Measurements from ENCODE around the gene RPS2.

RPS2 gene

GRCh38 chr16:1919327-1919998, 45.2 kb downstream of the RPS2 start:
- no peak for DNase-seq (ENCODE audit: low read depth in 2 of 2)

DNA sequence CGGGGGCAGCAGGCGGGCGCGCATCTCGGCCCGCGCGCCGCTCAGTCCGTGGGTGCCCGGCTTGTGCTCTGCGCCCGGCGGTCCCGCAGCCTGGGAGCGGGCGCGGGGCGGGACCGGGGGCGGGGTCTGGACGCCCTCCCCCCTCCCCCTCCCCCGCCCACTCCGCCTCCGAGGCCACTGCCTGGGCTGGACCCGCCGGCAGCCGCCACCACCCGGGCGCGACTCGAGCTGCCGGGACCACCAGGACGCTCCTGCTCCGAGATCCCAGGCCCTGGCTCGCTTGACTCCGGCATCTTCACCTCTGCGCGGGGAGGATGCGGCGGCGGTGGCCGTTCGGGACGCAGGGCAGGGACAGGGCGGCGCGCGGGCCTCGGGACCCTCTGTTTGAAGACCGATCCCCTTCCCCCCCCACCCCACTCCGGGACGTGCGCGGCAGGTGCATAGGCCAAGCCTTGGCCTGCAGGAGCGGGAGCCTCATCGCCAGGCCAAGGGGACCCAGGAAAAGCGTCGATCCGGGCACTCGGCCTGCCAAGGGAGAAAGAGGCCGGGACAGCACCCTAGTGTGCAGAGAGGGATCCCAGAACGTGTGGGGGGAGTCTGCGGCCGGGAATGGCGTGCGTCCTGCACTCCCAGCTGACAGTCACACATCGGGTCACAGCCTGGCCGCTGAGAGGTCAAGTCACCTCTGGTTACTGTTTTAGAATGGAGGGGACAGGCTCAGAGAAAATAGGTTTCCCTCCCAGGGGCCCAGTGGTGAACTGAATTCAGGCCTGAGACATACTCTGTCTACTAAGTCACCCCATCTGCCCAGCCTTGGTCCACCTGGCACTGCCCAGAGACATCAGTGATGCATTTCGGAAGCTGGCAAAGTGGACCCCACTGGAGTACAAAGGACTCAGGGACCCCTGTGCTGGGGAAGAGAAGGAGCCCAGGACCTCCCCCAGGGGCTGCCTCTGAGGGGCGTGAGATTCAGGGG, 46.0 kb downstream of the RPS2 start, which contains the start of gene HS3ST6:
TSS of gene HS3ST6 (minus strand) at position 65 of the 976 bp plus-strand sequence. CDS start 92 bp downstream, outside the sequence.
- DNase-seq (ENCODE audit: low read depth in 2 of 2) = no peak

- DNase-seq (ENCODE audit: low read depth in 2 of 2) = no peak
These were observed 46.8 kb downstream of the RPS2 start for GRCh38 chr16:1917665-1918350.

DNA sequence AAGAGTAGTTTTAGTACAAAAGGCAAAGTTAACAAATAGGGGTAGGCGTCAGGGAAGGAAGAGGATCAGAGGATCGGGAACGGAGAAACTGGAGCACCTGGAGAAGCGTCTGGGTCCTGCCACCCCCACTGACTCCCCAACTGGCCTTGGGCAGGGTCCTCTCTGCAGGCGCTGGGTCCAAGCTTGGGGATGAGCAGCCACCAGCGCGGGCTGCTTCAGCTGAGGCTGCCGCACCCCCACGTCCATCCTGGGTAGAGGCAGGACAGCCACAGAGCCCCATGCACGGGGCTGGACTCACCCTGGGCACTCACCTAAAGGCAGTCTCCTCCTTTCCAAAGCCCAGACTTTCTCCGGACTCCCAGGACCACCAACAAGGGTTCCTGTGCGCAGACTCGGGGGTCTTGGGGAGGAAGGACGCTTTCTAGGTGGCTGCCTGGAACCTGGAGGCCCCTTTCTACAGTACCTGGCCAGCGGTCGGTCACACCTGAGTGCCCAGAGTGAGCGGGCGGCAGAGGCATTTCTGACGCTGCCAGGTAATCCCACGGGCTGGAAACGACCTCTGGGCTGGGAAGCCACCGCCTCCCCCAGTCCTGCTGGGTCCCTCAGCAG, 47.5 kb downstream of the RPS2 start:
- no peak for DNase-seq (ENCODE audit: low read depth in 2 of 2)

GRCh38 chr16:1916640-1916990, 48.0 kb downstream of the RPS2 start:
- DNase-seq (ENCODE audit: low read depth in 2 of 2) = no peak

GRCh38 chr16:1915732-1916639, 48.6 kb downstream of the RPS2 start:
- no peak for DNase-seq (ENCODE audit: low read depth in 2 of 2)

GRCh38 chr16:1914988-1915387, 49.6 kb downstream of the RPS2 start:
- DNase-seq (ENCODE audit: low read depth in 2 of 2) = no peak

DNA sequence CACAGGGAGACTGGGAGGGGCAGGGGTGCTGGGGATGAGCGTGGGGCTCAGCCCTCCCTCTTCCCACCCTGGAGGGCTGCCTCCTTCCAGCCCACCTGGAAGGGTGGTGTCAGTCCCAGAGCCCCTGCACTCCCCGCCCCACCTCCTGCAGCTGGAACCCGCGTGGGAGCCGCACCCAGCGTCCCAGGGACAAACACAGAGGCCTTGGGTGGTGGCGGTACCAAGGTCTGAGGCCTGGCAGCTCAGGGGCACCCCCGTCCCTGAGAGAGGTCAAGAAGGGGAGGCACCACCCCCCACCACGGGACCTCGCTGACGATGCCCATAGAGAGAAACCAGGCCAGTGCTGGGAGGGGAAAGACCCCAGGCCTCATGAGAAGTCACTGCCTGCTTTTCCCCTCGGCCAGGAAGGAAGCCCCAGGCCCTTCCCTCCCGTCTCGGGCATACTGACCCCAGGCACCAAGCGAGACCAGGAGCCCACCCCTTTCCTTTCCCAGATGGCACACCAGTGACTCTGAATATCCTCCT, 50.5 kb downstream of the RPS2 start:
- no peak for DNase-seq (ENCODE audit: low read depth in 2 of 2)

DNA sequence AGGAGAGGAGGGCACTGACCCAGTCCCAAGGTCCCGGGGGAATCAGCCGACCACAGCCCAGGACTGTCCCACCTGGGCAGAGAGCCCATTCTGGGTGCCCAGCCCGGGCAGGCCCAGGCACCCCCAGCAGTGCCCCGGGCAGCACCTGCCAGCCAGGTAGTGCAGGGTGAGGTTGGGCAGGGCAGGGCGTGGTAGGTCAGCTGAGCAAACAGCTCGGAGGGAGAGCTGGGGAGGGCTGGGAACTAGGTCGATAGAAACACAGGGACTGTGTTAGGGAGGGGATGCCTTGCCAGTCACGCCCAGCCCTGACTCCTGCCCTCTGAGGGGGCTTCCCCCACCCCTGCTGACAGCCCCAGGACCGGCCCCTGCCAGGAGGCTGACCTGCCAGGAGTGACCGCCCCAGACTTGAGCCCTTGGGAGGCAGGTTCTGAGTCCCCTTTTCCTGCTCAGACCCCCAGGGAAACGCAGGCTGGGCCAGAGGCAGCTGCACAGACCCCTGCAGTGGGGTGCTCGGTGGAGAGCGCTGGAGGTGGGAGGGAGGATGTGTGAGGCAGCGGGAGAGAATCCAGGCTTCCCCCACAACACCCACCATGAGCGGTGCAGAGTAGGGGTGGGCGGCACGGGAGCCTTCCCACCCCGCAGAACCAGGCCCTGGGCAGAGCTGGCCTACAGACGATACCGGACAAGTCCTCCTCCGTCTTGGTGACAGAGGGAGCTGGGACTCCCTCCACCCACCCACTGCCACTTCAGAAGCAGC, 51.1 kb downstream of the RPS2 start:
- no peak for DNase-seq (ENCODE audit: low read depth in 2 of 2)

DNA sequence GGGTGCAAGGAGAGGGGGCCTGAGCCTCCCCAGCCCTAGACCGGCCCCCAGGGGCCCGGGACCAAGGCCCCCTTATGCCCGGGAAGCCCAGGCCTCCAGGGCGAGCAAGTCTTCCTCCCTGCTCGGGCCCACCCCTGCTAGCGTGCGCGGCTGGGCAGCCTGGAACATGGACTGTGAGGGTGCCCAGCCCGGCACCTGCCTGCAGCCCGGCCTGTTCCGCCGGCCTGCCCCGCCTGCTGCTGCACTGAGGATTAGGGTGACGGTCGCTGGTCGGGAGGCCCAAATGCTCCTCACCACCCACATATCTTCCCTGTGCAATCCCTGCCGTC, 52.4 kb downstream of the RPS2 start:
- no peak for DNase-seq (ENCODE audit: low read depth in 2 of 2)

Data from fibroblast of skin of left biceps (primary cell).